Thyroid gland (tissue), 4 donors: ENCODE data around the gene KREMEN1. TPM values are rescaled to one million over a fixed set of nuclear protein-coding genes. Genes with fewer than 3 reads are reported as not detected.

Experiments
- DNase-seq, 2 donors: peaks; one replicate each; pipeline ENCODE4 v3.0.0-alpha.2; 2019
- H3K27ac ChIP-seq, 3 donors: fragments of 200-600 bp; sonication (generic); 1 replicate in 2 of 3; 2 replicates in 1 of 3; pipeline ENCODE4 v1.5.1; 2016 to 2019; ENCODE audit warnings: mild to moderate bottlenecking in 1 of 3, moderate library complexity in 1 of 3
- H3K27me3 ChIP-seq: fragments of 200-600 bp; sonication (generic); one replicate; pipeline ENCODE4 v1.5.1; 2019
- H3K36me3 ChIP-seq, 2 donors: fragments of 200-600 bp; sonication (generic); one replicate each; pipeline ENCODE4 v1.5.1; 2016 to 2019
- H3K4me1 ChIP-seq, 2 donors: fragments of 200-600 bp; sonication (generic); one replicate each; pipeline ENCODE4 v1.5.1; 2017 to 2019
- H3K4me3 ChIP-seq, 3 donors: fragments of 200-600 bp; sonication (generic); replicated peaks in 1 of 3; 1 replicate in 2 of 3; 2 replicates in 1 of 3; pipeline ENCODE4 v1.5.1; 2016; ENCODE audit warnings: mild to moderate bottlenecking in 1 of 3
- H3K9me3 ChIP-seq: fragments of 200-600 bp; sonication (generic); one replicate; pipeline ENCODE4 v1.5.1; 2017
- CTCF ChIP-seq, 6 experiments: fragments of 200-600 bp in 3 of 6; fragments of 450-650 bp in 3 of 6; sonication (generic) in 3 of 6; IDR thresholded peaks; one replicate each; pipeline ENCODE4 v1.5.1; 2016 to 2019; ENCODE audit warnings: antibody characterized with exemption in 6 of 6, mild to moderate bottlenecking in 2 of 6, inconsistent platforms in 1 of 6, moderate library complexity in 1 of 6
- POLR2A ChIP-seq, 2 donors: fragments of 450-650 bp; IDR thresholded peaks; one replicate each; pipeline ENCODE4 v1.6.1; 2017; ENCODE audit warnings: antibody characterized with exemption in 2 of 2, mild to moderate bottlenecking in 2 of 2, moderate library complexity in 1 of 2
- WGBS, 2 donors: methylation state at CpG; one replicate each; pipeline ENCODE4 v1.1.5; 2017; 5-methylcytosine and 5-hydroxymethylcytosine counted together
- intact Hi-C: fragments of 100-400 bp; cut with DNase I; formaldehyde crosslinking; loops from one replicate; pipeline ENCODE4 v1.15.1; 2023
- total RNA-seq, 4 donors: library from RNA; depleted of rRNA; stranded (reverse); fragments of >200 nt; gene quantifications; one replicate each; pipeline ENCODE4 v1.2.3, GENCODE V29; 2016

Gene KREMEN1
- total RNA-seq, 4 donors from 2014 or later = 18.1 to 27.1 (median 25.6) TPM

- Histone ChIP-seq H3K27me3 (no peaks in the 10 kb centered on the region), H3K9me3 (no peaks in the 10 kb centered on the region), H3K36me3 (no peaks in the 10 kb centered on the region), H3K27ac (peak overlapping the region; percentile 16 to 63 (median 59)), H3K4me3 (no peak overlapping the region), H3K4me1 (peaks cover 13 to 32% of the 10 kb centered on the region in 2 donors)
- TF ChIP-seq POLR2A (IDR thresholded peaks at IDR 0.05) (no peak), CTCF (IDR thresholded peaks at IDR 0.05) (peak in 2 of 6 experiments; percentile 14 to 20)
- intact Hi-C loops = no loop called here
- no peak for DNase-seq
- WGBS, 2 donors = 26 to 28% methylated on average over 2 of the region's 2 CpGs
Observed at GRCh38 chr22:29126670-29127395, 54.0 kb downstream of the KREMEN1 start.

GRCh38 chr22:29128891-29129807 is 56.3 kb downstream of the KREMEN1 start:
- H3K36me3 ChIP-seq = no peaks in the 10 kb centered on the region
- DNase-seq = peak in 1 of 2 donors; percentile 29
- H3K27me3 ChIP-seq = no peaks in the 10 kb centered on the region
- TF ChIP-seq CTCF (IDR thresholded peaks at IDR 0.05) = no peak
- TF ChIP-seq POLR2A (IDR thresholded peaks at IDR 0.05) = no peak
- 75 to 83% methylated on average over 11 to 13 of the region's 13 CpGs for WGBS, 2 donors
- peak overlapping the region in 1 of 3 donors; percentile 52 for H3K27ac ChIP-seq
- H3K4me3 ChIP-seq = no peak overlapping the region
- intact Hi-C loops = no loop called here
- no peaks in the 10 kb centered on the region for H3K9me3 ChIP-seq
- peaks cover 13 to 32% of the 10 kb centered on the region in 2 donors for H3K4me1 ChIP-seq

- H3K4me3 ChIP-seq = no peak overlapping the region
- WGBS, 2 donors = 72 to 82% methylated on average over 2 of the region's 2 CpGs
- peaks cover 13 to 32% of the 10 kb centered on the region in 2 donors for H3K4me1 ChIP-seq
- peak overlapping the region in 1 of 3 donors; percentile 52 for H3K27ac ChIP-seq
- H3K36me3 ChIP-seq = no peaks in the 10 kb centered on the region
- intact Hi-C loops = no loop called here
- TF ChIP-seq POLR2A (IDR thresholded peaks at IDR 0.05) (no peak), CTCF (IDR thresholded peaks at IDR 0.05) (no peak)
- H3K27me3 ChIP-seq = no peaks in the 10 kb centered on the region
- H3K9me3 ChIP-seq = no peaks in the 10 kb centered on the region
- no peak for DNase-seq
Observed at GRCh38 chr22:29129808-29130140, 56.9 kb downstream of the KREMEN1 start.

GRCh38 chr22:29130476-29130875 is 57.6 kb downstream of the KREMEN1 start:
- Histone ChIP-seq H3K27ac (no peak overlapping the region), H3K27me3 (no peaks in the 10 kb centered on the region), H3K9me3 (no peaks in the 10 kb centered on the region), H3K4me3 (no peak overlapping the region), H3K36me3 (no peaks in the 10 kb centered on the region), H3K4me1 (peaks cover 13 to 32% of the 10 kb centered on the region in 2 donors)
- intact Hi-C loops = no loop called here
- no peak for TF ChIP-seq POLR2A (IDR thresholded peaks at IDR 0.05)
- no peak for TF ChIP-seq CTCF (IDR thresholded peaks at IDR 0.05)
- WGBS, 2 donors = 91 to 95% methylated on average over 4 of the region's 4 CpGs
- DNase-seq = no peak
